Neutrophil (primary cell): ENCODE data around the gene RAB44.

Experiments used
- H3K27ac ChIP-seq: fragments of 200-600 bp; sonication (generic); 2 replicates; pipeline ENCODE4 v1.5.1; 2016; ENCODE audit warnings: mild to moderate bottlenecking, moderate library complexity
- H3K27me3 ChIP-seq: fragments of 200-600 bp; sonication (generic); 2 replicates; pipeline ENCODE4 v1.6.0; 2016; ENCODE audit warnings: mild to moderate bottlenecking
- H3K36me3 ChIP-seq: fragments of 200-600 bp; sonication (generic); 2 replicates; pipeline ENCODE4 v1.5.1; 2017
- H3K4me1 ChIP-seq, 2 experiments: fragments of 200-600 bp in 1 of 2; sonication (generic) in 1 of 2; 1 replicate in 1 of 2; 2 replicates in 1 of 2; pipeline versions ENCODE4 v1.5.1 to v1.6.1; 2013 to 2016; ENCODE audit warnings: low read depth in 1 of 2, low read length in 1 of 2, mild to moderate bottlenecking in 1 of 2, moderate library complexity in 1 of 2; ENCODE audit not compliant: control insufficient read depth in 1 of 2, insufficient read depth in 1 of 2
- H3K4me3 ChIP-seq, 2 experiments: fragments of 200-600 bp in 1 of 2; sonication (generic) in 1 of 2; 1 replicate in 1 of 2; 2 replicates in 1 of 2; pipeline ENCODE4 v1.5.1; 2013 to 2016; ENCODE audit warnings: low read depth in 1 of 2, low read length in 1 of 2, mild to moderate bottlenecking in 1 of 2, moderate library complexity in 1 of 2
- H3K9me3 ChIP-seq: fragments of 200-600 bp; sonication (generic); 2 replicates; pipeline ENCODE4 v1.5.1; 2016
- CTCF ChIP-seq: fragments of 200-600 bp; sonication (generic); IDR thresholded peaks from 2 replicates; pipeline ENCODE4 v1.5.1; 2016; ENCODE audit warnings: antibody characterized with exemption

The RAB44 gene

GRCh38 chr6:36666287-36666686, 31.3 kb upstream of the RAB44 start:
- TF ChIP-seq CTCF: no peak
- Histone ChIP-seq H3K36me3 (no peaks in the 10 kb centered on the region), H3K27ac (no peak overlapping the region), H3K9me3 (no peaks in the 10 kb centered on the region), H3K4me3 (no peak overlapping the region), H3K27me3 (peaks cover 21% of the 10 kb centered on the region), H3K4me1 (no peaks in the 10 kb centered on the region)

GRCh38 chr6:36666826-36667591, 30.6 kb upstream of the RAB44 start:
- Histone ChIP-seq H3K36me3 (no peaks in the 10 kb centered on the region), H3K27ac (no peak overlapping the region), H3K27me3 (peaks cover 14% of the 10 kb centered on the region), H3K4me3 (no peak overlapping the region), H3K4me1 (no peaks in the 10 kb centered on the region), H3K9me3 (no peaks in the 10 kb centered on the region)
- TF ChIP-seq CTCF: no peak

- Histone ChIP-seq H3K27me3 (peaks cover 3% of the 10 kb centered on the region), H3K4me1 (no peaks in the 10 kb centered on the region), H3K9me3 (no peaks in the 10 kb centered on the region), H3K27ac (no peak overlapping the region), H3K4me3 (no peak overlapping the region), H3K36me3 (no peaks in the 10 kb centered on the region)
- TF ChIP-seq CTCF: no peak
Observed at GRCh38 chr6:36668591-36668990, 29.0 kb upstream of the RAB44 start.

GRCh38 chr6:36669002-36669401, 28.6 kb upstream of the RAB44 start:
- Histone ChIP-seq H3K27me3 (peaks cover 3% of the 10 kb centered on the region), H3K36me3 (no peaks in the 10 kb centered on the region), H3K9me3 (no peaks in the 10 kb centered on the region), H3K4me1 (no peaks in the 10 kb centered on the region), H3K27ac (no peak overlapping the region), H3K4me3 (no peak overlapping the region)
- TF ChIP-seq CTCF: no peak

GRCh38 chr6:36670271-36670670, 27.4 kb upstream of the RAB44 start:
- no peak for TF ChIP-seq CTCF
- H3K36me3 ChIP-seq: no peaks in the 10 kb centered on the region
- no peaks in the 10 kb centered on the region for H3K9me3 ChIP-seq
- peaks cover 16% of the 10 kb centered on the region for H3K27me3 ChIP-seq
- no peak overlapping the region for H3K27ac ChIP-seq
- no peak overlapping the region for H3K4me3 ChIP-seq
- no peaks in the 10 kb centered on the region for H3K4me1 ChIP-seq
